HG03097 (cell line): ENCODE measurements around the gene PRKN.

Source experiments
- ATAC-seq: cut with Tn5 transposase; IDR thresholded peaks from one replicate; pipeline ENCODE4 v1.9.1; 2021; ENCODE audit not compliant: unreplicated experiment, low FRiP score

Gene PRKN

GRCh38 chr6:162622572-162622971 lies 105.0 kb downstream of the PRKN start:
- no peak for ATAC-seq

- no peak for ATAC-seq
Observed at GRCh38 chr6:162621246-162621645, 106.3 kb downstream of the PRKN start.

DNA sequence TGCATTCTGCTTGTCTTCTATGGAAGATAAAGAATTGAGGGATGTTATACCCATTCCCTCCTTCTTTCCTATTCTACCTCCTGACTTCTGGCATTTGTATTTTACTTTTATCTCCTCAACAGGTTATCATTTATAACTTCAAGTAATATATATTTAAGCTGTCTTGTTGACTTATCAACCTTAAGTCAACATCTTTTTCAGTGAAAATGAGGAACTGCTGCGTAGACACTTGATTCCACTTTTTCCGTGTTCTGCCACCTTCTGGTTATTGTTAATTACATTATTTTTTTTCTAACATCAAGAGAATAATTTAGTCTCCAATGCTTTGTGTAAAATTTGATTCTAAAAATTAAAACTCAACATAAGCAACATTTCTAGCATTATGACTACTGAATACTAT lies 107.5 kb downstream of the PRKN start:
- no peak for ATAC-seq

DNA sequence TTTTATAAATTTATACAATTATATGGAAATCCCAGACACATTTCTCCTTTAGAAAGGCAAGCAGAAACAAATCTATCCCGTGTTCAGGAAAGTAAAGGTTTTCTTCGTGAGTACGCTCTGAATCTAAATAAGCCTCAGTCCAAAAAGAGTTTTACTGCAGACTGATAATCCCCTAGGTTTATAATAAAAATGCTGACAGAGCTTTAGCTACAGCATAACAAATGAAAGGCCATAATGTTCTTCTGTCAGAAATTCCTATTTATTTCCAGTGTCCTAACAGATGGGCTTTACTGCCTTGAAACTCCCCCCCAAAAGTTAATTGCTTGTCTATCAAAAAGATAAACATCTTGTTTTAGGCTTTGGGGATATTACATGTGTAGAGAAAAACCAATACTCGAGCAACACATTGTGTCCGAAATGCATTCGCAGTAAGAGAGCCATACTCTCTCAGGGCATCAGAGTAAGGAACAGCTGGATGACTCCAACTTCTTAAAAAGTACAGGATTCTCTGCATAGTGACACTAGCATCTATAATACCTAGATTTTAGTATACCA lies 109.0 kb downstream of the PRKN start:
- ATAC-seq, result no peak

- no peak for ATAC-seq
Observed at GRCh38 chr6:162615016-162615705, 112.4 kb downstream of the PRKN start.

DNA sequence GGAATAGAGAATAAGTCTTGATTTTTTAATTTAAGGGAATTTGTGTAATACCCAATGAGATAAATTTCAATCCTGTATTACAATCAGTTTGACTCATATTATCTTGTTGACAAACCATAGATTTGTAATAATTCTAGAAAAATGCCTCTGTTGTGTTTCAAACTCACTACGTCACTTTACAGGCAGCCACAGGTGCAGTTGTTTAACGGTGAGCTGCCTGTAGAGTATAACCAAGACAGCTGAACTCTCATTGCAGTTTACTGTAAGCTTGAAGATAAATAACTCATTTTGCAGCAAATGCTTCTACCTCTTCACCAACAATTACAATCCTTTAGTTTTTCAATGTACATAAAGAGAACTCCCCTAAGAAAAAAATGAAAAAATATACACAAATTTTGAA lies 114.3 kb downstream of the PRKN start:
- no peak for ATAC-seq

GRCh38 chr6:162612613-162613012 lies 115.0 kb downstream of the PRKN start:
- ATAC-seq, result no peak

DNA sequence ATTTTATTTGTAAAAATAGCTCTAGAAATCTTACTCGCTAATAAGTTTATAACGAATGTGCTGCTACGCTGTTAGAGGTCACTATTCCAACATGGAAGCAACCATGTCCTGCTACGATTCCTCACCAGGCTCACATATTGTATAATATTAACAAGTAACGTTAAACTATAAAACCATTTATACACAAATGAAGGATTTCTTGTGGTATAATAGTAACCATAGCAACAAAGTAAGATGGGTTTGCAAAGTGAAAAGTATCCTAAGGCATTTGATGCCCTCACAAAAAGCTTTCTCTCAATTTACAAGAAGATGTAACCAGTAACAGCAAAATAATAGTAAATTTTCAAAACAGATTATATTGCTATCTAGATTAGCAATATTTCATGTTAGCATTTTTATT lies 117.2 kb downstream of the PRKN start:
- ATAC-seq, result no peak

DNA sequence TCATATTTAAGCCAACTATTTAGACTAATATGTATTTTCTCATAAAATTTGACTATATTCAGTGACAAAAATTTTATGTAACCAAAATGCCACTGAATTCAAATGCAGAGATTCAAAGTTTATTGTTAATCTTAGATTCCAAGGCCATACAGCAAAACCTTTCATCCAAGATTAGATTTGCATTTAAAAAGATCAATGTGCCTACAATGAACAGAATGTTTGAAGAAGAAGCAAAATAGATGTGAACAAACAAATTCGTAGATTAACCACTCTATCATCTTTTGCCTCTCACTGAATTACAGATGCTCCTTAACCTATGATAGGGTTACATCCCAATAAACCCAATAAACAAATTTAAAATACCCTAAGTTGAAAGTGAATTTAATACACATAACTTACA lies 121.7 kb downstream of the PRKN start:
- ATAC-seq, result no peak

- ATAC-seq, result no peak
Observed at GRCh38 chr6:162603231-162604015, 124.1 kb downstream of the PRKN start.

GRCh38 chr6:162602759-162603158 lies 124.8 kb downstream of the PRKN start:
- no peak for ATAC-seq

DNA sequence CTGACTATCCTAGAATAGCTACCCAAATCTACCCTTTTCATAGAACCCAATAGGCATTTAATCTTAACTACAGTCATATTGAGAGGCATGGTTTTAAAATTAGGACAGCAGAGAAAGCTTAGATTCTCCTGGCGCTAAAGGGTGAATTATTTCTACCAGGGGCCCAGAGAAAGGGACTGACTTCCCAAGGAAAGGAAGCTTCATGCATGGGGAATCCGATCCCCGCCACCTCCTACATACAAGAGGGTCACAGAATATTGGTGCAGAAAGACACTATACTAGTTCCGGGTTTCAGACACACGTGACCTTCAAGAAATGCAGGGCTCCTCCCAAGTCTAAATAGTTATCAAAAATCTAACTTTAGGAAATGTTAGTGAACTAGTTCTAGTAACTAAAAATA lies 130.9 kb downstream of the PRKN start:
- ATAC-seq, result no peak

DNA sequence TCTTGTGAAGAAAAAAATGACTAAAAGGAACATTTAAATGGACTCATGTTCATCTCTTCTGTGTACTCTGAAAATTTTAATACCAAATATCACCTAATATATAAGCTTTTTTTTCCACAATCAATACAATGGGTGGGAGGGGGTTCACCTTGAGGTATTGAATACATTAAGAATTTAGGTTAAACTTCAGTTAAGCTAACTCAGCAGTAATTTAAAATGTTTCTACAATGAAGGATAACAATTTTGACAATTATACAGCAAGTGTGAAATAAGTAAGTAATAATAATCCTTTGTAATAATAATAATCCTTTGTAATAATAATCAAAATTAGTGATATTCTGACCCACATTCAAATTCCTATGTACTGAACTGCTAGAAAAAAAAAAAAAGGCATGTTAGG lies 136.0 kb downstream of the PRKN start:
- no peak for ATAC-seq

GRCh38 chr6:162581988-162582780 lies 145.4 kb downstream of the PRKN start:
- no peak for ATAC-seq

GRCh38 chr6:162580619-162581018 lies 146.9 kb downstream of the PRKN start:
- ATAC-seq, result no peak

DNA sequence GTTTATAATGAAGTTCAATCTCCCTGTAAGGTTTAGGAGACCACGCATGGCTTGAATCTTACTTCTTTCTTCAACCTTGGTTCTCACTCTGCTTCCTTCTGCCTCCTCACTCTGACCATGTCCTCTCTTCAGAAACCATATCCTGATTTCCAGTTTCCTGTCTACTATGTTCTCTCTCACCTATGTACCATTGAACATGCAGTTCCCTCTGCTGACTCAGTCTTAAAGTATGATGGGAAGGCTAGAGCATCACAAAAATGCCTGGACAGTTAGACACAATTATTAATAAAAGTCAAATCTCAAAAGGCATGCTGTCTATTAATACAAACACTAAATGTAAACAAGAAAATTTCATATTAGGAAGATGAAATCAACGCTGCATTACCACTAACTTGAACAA lies 151.6 kb downstream of the PRKN start:
- no peak for ATAC-seq

- no peak for ATAC-seq
Observed at GRCh38 chr6:162572240-162572639, 155.3 kb downstream of the PRKN start.

- no peak for ATAC-seq
Observed at GRCh38 chr6:162568266-162568665, 159.3 kb downstream of the PRKN start.

DNA sequence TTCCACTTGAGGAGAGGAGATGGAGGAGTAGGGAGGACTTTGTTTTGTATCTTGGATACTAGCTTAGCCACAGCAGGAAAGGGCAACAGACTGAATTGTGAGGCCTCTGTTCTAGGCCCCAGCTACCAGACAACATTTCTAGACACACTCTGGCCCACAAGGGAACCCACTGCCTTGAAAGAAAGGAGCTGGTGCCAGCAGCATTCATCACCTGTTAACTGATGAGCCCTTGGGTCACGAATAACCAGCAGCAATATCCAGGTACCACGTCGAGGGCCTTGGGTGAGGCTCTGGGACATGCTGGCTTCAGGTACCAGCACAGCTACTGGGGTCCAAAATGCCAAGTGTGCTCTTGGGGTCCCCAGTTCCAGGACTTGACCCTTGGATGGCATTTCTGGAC lies 165.5 kb downstream of the PRKN start:
- no peak for ATAC-seq

DNA sequence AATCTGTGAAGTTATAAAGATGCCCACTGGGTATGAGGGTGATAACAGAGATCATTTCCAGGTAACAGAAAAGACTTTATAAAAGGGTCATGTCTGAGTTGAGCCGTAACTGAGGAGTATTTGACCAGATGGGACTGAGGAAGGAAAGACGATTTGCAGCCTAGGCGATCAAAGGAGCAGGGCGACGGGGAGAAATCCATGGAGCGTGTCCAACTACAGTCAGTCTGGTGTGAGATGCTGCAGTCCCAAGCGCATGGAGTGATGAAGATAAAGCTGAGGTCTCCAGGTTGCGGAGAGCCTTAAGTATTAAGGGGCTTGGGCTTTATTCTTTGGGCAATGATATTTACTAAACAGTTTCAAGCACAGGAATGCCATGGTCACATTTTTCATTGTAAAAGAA lies 166.7 kb downstream of the PRKN start:
- no peak for ATAC-seq

- ATAC-seq, result no peak
Observed at GRCh38 chr6:162554531-162554930, 173.0 kb downstream of the PRKN start.
